AG04449 (cell line): ENCODE data around the gene ABHD12.

Experiments
- CTCF ChIA-PET: fragments of 350-600 bp; formaldehyde crosslinking; extraction: SDS; loops from one replicate; lab custom pipeline; 2021; ENCODE audit warnings: antibody characterized with exemption; lab: Yijun Ruan, JAX
- POLR2A ChIA-PET: fragments of 400-600, 350-600 bp; formaldehyde crosslinking; extraction: SDS; loops from one replicate; lab custom pipeline; 2020; ENCODE audit warnings: antibody characterized with exemption, inconsistent platforms; lab: Yijun Ruan, JAX
- DNase-seq: peaks from one replicate; pipeline ENCODE4 v3.0.0-alpha.2; 2010; ENCODE audit warnings: low read depth, low spot score
- H3K4me3 ChIP-seq: 2 replicates; pipeline ENCODE4 v1.5.1; 2011; ENCODE audit warnings: low read depth, mild to moderate bottlenecking, control low read depth, low read length
- CTCF ChIP-seq: IDR thresholded peaks from one replicate; pipeline ENCODE4 v1.5.1; 2011; ENCODE audit warnings: mild to moderate bottlenecking, moderate library complexity, low read length, control low read depth, inconsistent platforms; ENCODE audit not compliant: insufficient read depth; ENCODE audit errors: missing control alignments

ABHD12 gene

GRCh38 chr20:25308671-25309394 lies 81.8 kb downstream of the ABHD12 start:
- H3K4me3 ChIP-seq, result no peak overlapping the region
- CTCF ChIA-PET, result interaction anchor here (0.8 to 5.5 kb wide), 9 partner anchors 9 to 232 kb away, joined by 3 to 66 read pairs (median 5); no protein-coding TSS in a partner anchor
- TF ChIP-seq CTCF, result no peak
- POLR2A ChIA-PET, result interaction anchor here (1.2 to 1.3 kb wide), 2 partner anchors 9 to 10 kb away, joined by 3 to 4 read pairs; no protein-coding TSS in a partner anchor
- peak; percentile 59 for DNase-seq

DNA sequence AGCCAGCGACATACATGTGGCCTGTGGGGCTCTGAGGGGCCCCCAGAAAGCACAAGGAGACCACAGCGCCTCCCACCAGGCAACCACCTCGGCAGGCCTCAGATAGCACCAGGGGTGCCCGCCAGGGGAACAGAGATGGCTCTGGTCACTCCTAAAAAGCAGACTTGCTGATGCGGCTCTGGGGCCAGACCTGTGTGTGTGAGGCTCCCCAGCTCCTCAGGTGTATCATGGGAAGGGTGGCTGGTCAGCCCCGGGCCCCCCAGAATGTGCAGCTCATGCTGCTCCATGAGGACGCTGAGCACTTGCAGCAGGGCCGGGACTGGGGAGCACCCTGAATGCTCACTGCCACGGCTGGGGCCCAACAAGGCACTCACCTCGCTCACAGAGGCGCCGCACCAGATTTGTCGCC lies 82.5 kb downstream of the ABHD12 start:
- ChIA-PET CTCF (interaction anchor here (0.8 to 5.5 kb wide), 4 partner anchors 9 to 90 kb away, joined by 3 to 66 read pairs (median 4); no protein-coding TSS in a partner anchor), POLR2A (interaction anchor here (1.2 kb wide), 1 partner anchor 8 kb away, joined by 3 read pairs; no protein-coding TSS in a partner anchor)
- no peak overlapping the region for H3K4me3 ChIP-seq
- TF ChIP-seq CTCF, result no peak
- no peak for DNase-seq

DNA sequence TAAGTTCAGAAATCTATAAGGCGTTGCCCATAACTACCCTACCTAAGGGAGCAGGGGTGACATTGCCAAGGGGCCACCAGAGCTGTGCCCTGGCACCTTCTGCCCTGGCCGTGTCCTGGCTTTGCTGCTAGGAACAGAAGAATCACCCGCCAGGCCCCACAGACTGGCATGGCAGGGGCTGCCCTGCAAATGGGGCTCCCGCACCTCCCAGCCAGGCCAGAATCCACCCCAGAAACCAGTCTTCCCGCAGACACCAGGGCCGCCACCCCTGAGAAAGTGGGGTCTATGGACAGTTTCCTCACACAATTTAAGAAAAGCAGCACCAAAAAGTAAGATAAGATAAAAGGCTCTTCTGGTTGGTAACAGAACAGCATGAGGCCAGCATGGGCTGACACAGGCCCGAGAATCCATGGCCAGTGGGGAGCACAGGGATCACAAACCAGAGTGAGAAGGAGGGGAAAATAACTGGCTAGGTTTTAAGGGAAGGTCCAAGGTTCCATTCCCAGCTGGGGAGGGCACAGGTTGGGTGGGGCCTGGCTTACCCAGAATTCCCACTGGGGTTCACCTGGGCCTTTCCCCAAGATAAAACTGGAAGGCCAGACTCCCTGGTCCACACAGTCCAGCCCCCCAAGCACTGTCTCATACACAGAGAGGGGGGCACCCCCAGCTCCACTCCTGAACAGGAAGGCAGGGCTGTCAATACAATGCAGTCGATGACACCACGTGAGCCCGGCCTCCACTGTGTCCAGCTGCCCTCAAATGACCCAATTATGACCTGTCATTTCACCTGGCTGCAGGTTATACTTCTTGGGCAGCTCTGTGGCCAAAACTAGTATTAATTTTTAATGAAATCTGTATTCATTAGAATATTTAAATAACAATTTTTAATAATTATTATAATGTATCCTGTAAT lies 83.4 kb downstream of the ABHD12 start:
- CTCF ChIA-PET, result interaction anchor here (1.4 to 5.5 kb wide), 4 partner anchors 8 to 91 kb away, joined by 3 to 66 read pairs (median 4); no protein-coding TSS in a partner anchor
- TF ChIP-seq CTCF, result no peak
- no peak for DNase-seq

GRCh38 chr20:25304025-25304549 lies 86.5 kb downstream of the ABHD12 start:
- TF ChIP-seq CTCF, result no peak
- ChIA-PET CTCF (interaction anchor here (2.0 to 2.8 kb wide), 2 partner anchors 10 to 95 kb away, joined by 6 to 11 read pairs; no protein-coding TSS in a partner anchor), POLR2A (no interaction called here)
- no peak for DNase-seq
- no peak overlapping the region for H3K4me3 ChIP-seq

More for the DNA sequence above, 83.4 kb downstream of the ABHD12 start:
- POLR2A ChIA-PET, result interaction anchor here (1.2 kb wide), 1 partner anchor 7 kb away, joined by 3 read pairs; no protein-coding TSS in a partner anchor
- no peak overlapping the region for H3K4me3 ChIP-seq

DNA sequence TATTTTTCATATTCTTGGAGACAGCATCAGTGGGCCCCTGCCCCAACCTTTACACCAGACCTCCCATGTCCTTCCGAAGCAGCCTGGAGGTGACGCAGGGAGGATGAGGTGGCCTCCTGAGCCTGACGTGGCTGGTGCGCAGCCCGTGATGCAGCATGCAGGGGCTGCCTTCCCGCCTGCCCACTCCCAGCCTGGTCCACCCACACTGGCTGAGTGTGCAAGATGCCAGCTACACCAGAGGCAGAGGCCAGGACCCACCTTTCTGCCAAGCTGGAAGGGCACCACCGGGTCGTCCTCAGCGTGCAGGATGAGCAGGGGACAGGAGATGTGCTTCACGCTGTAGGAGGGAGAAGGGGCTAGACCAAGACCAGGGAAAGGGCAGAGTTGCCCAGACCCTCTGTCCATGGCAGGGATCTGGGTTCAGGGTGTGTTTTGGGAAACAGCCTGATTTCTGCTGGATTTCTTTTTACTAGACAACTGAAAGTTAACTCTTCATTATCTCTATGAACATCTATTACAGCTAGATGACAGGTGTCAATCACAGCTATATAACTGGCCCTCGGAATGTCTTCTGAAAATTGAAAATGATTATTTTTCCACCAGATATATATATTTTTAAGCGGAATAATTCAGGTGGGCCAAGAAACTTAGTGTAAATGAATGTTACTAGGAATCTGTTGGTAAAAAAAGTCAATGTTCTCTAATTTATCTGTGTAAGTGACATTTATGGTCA lies 87.2 kb downstream of the ABHD12 start:
- CTCF ChIA-PET, result interaction anchor here (2.0 to 4.8 kb wide), 3 partner anchors 9 to 95 kb away, joined by 6 to 72 read pairs (median 11); no protein-coding TSS in a partner anchor
- no peak for DNase-seq
- POLR2A ChIA-PET, result no interaction called here
- no peak for TF ChIP-seq CTCF
- no peak overlapping the region for H3K4me3 ChIP-seq
